ENCODE data around the gene ZNHIT3. TPM values are rescaled to one million over a fixed set of nuclear protein-coding genes. Genes with fewer than 3 reads are reported as not detected.

The ZNHIT3 gene
- total RNA-seq, 1 donor, result 17.7 TPM

GRCh38 chr17:36540696-36541095, 54.2 kb downstream of the ZNHIT3 start:
- TF ChIP-seq CTCF (IDR thresholded peaks at IDR 0.05; ENCODE audit: insufficient read depth, low read depth, low read length), result no peak

DNA sequence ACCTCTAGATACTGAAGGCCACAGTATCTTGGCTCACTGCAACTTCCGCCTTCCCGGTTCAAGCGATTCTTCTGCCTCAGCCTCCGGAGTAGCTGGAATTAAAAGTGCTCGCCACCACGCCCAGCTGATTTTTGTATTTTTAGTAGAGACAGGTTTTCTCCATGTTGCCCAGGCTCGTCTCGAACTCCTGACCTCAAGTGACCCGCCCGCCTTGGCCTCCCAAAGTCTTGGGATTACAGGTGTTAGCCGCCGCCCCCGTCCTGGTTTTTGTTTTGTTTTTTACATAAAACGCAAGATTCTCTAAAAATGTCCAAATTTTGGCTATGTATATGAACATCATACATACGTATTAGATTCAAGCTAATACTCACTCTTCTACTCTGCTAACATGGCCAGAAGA, 56.3 kb downstream of the ZNHIT3 start:
- H3K4me3 ChIP-seq (ENCODE audit: low read depth, low read length), result no peak overlapping the region
- TF ChIP-seq CTCF (IDR thresholded peaks at IDR 0.05; ENCODE audit: insufficient read depth, low read depth, low read length), result no peak
- no peak for DNase-seq (ENCODE audit: low read depth)

More at GRCh38 chr17:36540696-36541095, 54.2 kb downstream of the ZNHIT3 start:
- H3K4me3 ChIP-seq (ENCODE audit: low read depth, low read length), result no peak overlapping the region
- no peak for DNase-seq (ENCODE audit: low read depth)

- DNase-seq (ENCODE audit: low read depth), result no peak
- peak; percentile 28 for TF ChIP-seq CTCF (IDR thresholded peaks at IDR 0.05; ENCODE audit: insufficient read depth, low read depth, low read length)
- H3K4me3 ChIP-seq (ENCODE audit: low read depth, low read length), result peak overlapping the region; percentile 96
Observed at GRCh38 chr17:36544044-36544306, 57.5 kb downstream of the ZNHIT3 start.

DNA sequence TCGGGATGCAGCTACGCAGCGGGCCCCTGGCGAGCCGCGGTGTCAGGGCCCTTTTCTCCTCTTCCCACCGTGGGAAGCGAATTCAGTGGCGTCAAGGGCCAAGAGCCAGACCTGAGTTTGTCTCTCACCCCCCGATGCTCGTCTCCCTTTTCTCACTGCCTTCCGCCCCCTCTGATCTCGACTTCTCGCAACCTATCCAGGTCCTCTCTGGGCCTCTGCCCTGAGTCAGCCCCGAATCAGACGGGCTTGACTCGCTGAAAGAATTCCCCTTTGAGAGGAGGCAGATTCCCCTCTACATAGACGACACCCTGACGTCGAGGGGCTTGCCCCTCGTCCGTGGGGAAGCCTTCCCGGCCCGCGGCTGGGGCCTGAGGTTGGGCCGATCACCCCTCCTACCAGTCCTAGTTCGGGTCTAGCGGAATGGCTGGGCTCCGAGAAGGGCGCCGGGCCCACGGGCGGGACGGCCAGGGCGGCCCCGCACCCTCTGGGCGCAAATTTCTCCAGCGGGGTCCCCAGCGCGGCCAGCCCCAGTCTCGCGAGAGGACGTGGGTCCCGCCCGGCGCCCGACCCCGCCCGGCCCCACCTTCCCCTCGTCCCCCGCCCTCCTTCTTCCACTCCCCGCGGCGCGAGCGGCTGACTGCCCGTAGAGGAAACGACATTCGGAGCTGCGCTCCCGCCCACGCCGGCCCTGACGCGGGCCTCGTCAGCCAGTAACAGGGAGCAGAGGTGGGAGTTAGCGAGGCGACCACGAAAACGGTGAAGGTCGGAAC, 58.0 kb downstream of the ZNHIT3 start, which contains the start of gene GGNBP2:
Gene GGNBP2, plus strand, starts transcription at position 613 of the 770 bp plus-strand sequence. CDS start 806 bp downstream, outside the sequence.
- DNase-seq (ENCODE audit: low read depth), result peak; percentile 93
- no peak for TF ChIP-seq CTCF (IDR thresholded peaks at IDR 0.05; ENCODE audit: insufficient read depth, low read depth, low read length)
- H3K4me3 ChIP-seq (ENCODE audit: low read depth, low read length), result peak within 1 kb of the TSS; percentile 96

- peak overlapping the region; percentile 96 for H3K4me3 ChIP-seq (ENCODE audit: low read depth, low read length)
- TF ChIP-seq CTCF (IDR thresholded peaks at IDR 0.05; ENCODE audit: insufficient read depth, low read depth, low read length), result no peak
- DNase-seq (ENCODE audit: low read depth), result no peak
Observed at GRCh38 chr17:36545077-36545464, 58.6 kb downstream of the ZNHIT3 start.

Small RNAs within 50 kb of the gene (small RNA-seq; reads per million reads assigned to genes)
- gene RNA5SP439, result not detected

Other genes with a start within 250 kb of the ZNHIT3 start
- gene TBC1D3I, start 222.1 kb upstream of the ZNHIT3 start, total RNA-seq, result 0.97 TPM in 1 of 2 replicates, not detected in the other
- gene TBC1D3G, start 162.8 kb upstream of the ZNHIT3 start, total RNA-seq, result not detected in 2 replicates
- gene TBC1D3H, start 98.2 kb upstream of the ZNHIT3 start, total RNA-seq, result not detected in 2 replicates
- gene MYO19, start 48.2 kb downstream of the ZNHIT3 start, total RNA-seq, result 50.1 and 52.8 TPM in 2 replicates
- gene PIGW, start 48.3 kb downstream of the ZNHIT3 start, total RNA-seq, result 8.6 and 8.7 TPM in 2 replicates
- gene GGNBP2, start 58.2 kb downstream of the ZNHIT3 start, total RNA-seq, result 63.5 and 70.4 TPM in 2 replicates
- gene DHRS11, start 105.2 kb downstream of the ZNHIT3 start, total RNA-seq, result 5.5 and 5.6 TPM in 2 replicates
- gene MRM1, start 114.9 kb downstream of the ZNHIT3 start, total RNA-seq, result 3.9 and 4.7 TPM in 2 replicates

Data from fibroblast of villous mesenchyme (primary cell).